ENCODE data around the gene CHAC2.

DNA sequence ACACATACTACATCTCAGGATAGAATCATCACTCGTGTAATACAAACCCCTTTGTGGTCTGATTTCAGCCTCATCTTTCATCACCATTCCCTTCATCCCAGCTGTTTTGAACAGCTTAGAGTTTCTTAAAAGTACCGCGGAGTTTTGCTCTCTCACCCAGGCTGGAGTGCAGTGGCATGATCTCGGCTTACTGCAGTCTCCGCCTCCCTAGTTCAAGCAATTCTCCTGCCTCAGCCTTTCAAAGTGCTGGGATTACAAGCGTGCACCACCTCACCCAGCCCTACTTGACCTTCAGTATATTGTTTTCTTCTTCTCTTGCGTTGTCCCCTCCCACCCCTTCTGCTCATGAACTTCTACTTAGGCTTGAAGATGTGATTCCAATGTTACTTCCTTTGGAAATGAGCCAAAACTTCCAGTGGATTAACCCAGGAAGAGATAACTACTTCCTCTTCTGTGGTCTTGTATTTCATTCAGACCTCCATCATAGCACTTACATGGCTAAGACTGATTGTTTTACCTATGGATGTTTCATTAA is 35.1 kb downstream of the CHAC2 start:
- TF ChIP-seq, protein P1, sequence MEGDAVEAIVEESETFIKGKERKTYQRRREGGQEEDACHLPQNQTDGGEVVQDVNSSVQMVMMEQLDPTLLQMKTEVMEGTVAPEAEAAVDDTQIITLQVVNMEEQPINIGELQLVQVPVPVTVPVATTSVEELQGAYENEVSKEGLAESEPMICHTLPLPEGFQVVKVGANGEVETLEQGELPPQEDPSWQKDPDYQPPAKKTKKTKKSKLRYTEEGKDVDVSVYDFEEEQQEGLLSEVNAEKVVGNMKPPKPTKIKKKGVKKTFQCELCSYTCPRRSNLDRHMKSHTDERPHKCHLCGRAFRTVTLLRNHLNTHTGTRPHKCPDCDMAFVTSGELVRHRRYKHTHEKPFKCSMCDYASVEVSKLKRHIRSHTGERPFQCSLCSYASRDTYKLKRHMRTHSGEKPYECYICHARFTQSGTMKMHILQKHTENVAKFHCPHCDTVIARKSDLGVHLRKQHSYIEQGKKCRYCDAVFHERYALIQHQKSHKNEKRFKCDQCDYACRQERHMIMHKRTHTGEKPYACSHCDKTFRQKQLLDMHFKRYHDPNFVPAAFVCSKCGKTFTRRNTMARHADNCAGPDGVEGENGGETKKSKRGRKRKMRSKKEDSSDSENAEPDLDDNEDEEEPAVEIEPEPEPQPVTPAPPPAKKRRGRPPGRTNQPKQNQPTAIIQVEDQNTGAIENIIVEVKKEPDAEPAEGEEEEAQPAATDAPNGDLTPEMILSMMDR (IDR thresholded peaks at IDR 0.05; ENCODE audit: low read depth, low read length), result no peak
- no peak for TF ChIP-seq EZH2phosphoT487 (IDR thresholded peaks at IDR 0.05; ENCODE audit: low read depth)

All from OCI-LY3 (cell line).